ENCODE data around the gene OSTN.

Gene OSTN

DNA sequence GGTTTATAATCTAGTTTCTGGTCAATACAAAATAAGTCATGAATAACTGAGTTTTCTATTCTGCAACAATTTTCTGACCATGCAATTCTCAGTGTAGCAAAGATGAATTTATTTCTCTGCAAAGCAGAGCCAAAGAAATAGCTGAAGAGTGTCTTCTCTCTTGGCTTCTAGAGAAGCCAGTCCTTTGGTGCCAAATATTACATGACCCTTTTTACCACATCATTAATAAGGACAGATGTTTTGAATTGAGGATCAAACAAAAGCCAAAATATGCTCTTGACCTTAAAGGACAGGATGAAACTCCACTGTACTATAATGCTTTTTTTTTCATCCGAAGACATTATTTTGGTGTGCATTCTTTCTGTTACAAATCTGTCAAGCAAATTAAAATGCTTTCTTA lies 40.2 kb upstream of the OSTN start:
- DNase-seq (no peak), ATAC-seq (ENCODE audit: insufficient read depth, low read depth) (no peak)
- Histone ChIP-seq H3K27ac (ENCODE audit: low read length) (no peak overlapping the region), H3K4me3 (ENCODE audit: low read depth in 1 of 2, low read length in 2 of 2) (no peak overlapping the region), H3K4me1 (ENCODE audit: insufficient read depth, low read length) (no peaks in the 10 kb centered on the region), H3K4me2 (ENCODE audit: insufficient read depth, low read length) (no peak overlapping the region), H4K20me1 (ENCODE audit: insufficient read depth, low read length) (no peaks in the 10 kb centered on the region), H3K36me3 (ENCODE audit: insufficient read depth, low read length) (no peaks in the 10 kb centered on the region), H2AFZ (ENCODE audit: low read depth, low read length) (no peak overlapping the region), H3K9me3 (ENCODE audit: insufficient read depth, low read length, severe bottlenecking) (no peaks in the 10 kb centered on the region), H3K9ac (ENCODE audit: low read depth, low read length) (no peak overlapping the region), H3K79me2 (ENCODE audit: insufficient read depth, low read length) (no peaks in the 10 kb centered on the region), H3K27me3 (ENCODE audit: insufficient read depth, low read length, poor library complexity) (no peaks in the 10 kb centered on the region)
- TF ChIP-seq EZH2 (IDR thresholded peaks at IDR 0.05; ENCODE audit: borderline replicate concordance, low read depth, low read length, severe bottlenecking): no peak
- TF ChIP-seq, protein P1, sequence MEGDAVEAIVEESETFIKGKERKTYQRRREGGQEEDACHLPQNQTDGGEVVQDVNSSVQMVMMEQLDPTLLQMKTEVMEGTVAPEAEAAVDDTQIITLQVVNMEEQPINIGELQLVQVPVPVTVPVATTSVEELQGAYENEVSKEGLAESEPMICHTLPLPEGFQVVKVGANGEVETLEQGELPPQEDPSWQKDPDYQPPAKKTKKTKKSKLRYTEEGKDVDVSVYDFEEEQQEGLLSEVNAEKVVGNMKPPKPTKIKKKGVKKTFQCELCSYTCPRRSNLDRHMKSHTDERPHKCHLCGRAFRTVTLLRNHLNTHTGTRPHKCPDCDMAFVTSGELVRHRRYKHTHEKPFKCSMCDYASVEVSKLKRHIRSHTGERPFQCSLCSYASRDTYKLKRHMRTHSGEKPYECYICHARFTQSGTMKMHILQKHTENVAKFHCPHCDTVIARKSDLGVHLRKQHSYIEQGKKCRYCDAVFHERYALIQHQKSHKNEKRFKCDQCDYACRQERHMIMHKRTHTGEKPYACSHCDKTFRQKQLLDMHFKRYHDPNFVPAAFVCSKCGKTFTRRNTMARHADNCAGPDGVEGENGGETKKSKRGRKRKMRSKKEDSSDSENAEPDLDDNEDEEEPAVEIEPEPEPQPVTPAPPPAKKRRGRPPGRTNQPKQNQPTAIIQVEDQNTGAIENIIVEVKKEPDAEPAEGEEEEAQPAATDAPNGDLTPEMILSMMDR (IDR thresholded peaks at IDR 0.05; ENCODE audit: borderline replicate concordance, extremely low read depth, low read length, poor library complexity, severe bottlenecking): no peak

DNA sequence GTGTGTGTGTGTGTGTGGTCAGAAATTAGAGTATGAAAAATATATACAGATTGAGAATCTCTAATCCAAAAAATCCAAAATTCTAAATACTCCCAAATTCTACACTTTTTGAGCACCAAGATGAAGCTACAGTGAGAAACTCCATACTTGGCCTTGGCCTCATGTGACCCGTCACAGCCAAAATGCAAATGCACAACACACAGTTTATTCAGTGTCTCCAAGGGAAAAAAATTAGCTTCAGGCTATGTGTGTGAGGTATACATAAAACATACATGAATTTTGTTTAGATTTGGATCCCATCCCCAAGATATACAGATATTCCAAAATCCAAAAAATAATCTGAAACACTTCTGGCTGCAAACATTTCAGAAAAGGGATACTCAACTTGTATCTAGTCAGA lies 33.2 kb upstream of the OSTN start:
- H3K27me3 ChIP-seq (ENCODE audit: insufficient read depth, low read length, poor library complexity): no peaks in the 10 kb centered on the region
- H3K4me1 ChIP-seq (ENCODE audit: insufficient read depth, low read length): no peaks in the 10 kb centered on the region
- H3K36me3 ChIP-seq (ENCODE audit: insufficient read depth, low read length): no peaks in the 10 kb centered on the region
- TF ChIP-seq EZH2 (IDR thresholded peaks at IDR 0.05; ENCODE audit: borderline replicate concordance, low read depth, low read length, severe bottlenecking): no peak
- TF ChIP-seq, protein P1 (IDR thresholded peaks at IDR 0.05; ENCODE audit: borderline replicate concordance, extremely low read depth, low read length, poor library complexity, severe bottlenecking): no peak
- H3K27ac ChIP-seq (ENCODE audit: low read length): no peak overlapping the region
- ATAC-seq (ENCODE audit: insufficient read depth, low read depth) (no peak), DNase-seq (no peak)
- no peaks in the 10 kb centered on the region for H3K79me2 ChIP-seq (ENCODE audit: insufficient read depth, low read length)
- H4K20me1 ChIP-seq (ENCODE audit: insufficient read depth, low read length): no peaks in the 10 kb centered on the region
- no peak overlapping the region for H3K4me2 ChIP-seq (ENCODE audit: insufficient read depth, low read length)
- no peak overlapping the region for H2AFZ ChIP-seq (ENCODE audit: low read depth, low read length)
- no peaks in the 10 kb centered on the region for H3K9me3 ChIP-seq (ENCODE audit: insufficient read depth, low read length, severe bottlenecking)
- H3K4me3 ChIP-seq (ENCODE audit: low read depth in 1 of 2, low read length in 2 of 2): no peak overlapping the region
- H3K9ac ChIP-seq (ENCODE audit: low read depth, low read length): no peak overlapping the region

DNA sequence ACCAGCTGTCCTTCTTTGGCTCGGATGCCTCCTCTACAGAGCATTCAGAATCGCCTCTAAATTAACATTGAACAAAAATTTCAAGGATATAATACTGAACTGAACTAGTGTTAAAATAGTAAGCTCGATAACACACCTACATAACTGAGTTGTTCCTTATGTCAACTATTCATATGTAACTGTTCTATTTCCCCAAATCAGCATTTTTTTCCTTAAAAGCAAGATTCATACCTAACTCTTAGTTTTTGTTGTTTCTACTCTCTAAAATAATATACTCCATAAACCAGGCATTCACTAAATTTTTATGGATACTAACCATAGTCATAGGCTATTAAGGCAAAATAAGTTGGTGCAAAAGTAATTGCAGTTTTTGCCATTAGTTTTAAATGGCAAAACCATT lies 32.7 kb upstream of the OSTN start:
- TF ChIP-seq, protein P1 (IDR thresholded peaks at IDR 0.05; ENCODE audit: borderline replicate concordance, extremely low read depth, low read length, poor library complexity, severe bottlenecking): no peak
- TF ChIP-seq EZH2 (IDR thresholded peaks at IDR 0.05; ENCODE audit: borderline replicate concordance, low read depth, low read length, severe bottlenecking): no peak
- Histone ChIP-seq H3K4me2 (ENCODE audit: insufficient read depth, low read length) (no peak overlapping the region), H3K9me3 (ENCODE audit: insufficient read depth, low read length, severe bottlenecking) (no peaks in the 10 kb centered on the region), H3K27me3 (ENCODE audit: insufficient read depth, low read length, poor library complexity) (no peaks in the 10 kb centered on the region), H3K27ac (ENCODE audit: low read length) (no peak overlapping the region), H3K79me2 (ENCODE audit: insufficient read depth, low read length) (no peaks in the 10 kb centered on the region), H3K4me3 (ENCODE audit: low read depth in 1 of 2, low read length in 2 of 2) (no peak overlapping the region), H4K20me1 (ENCODE audit: insufficient read depth, low read length) (no peaks in the 10 kb centered on the region), H3K4me1 (ENCODE audit: insufficient read depth, low read length) (no peaks in the 10 kb centered on the region), H2AFZ (ENCODE audit: low read depth, low read length) (no peak overlapping the region), H3K36me3 (ENCODE audit: insufficient read depth, low read length) (no peaks in the 10 kb centered on the region), H3K9ac (ENCODE audit: low read depth, low read length) (no peak overlapping the region)
- DNase-seq (no peak), ATAC-seq (ENCODE audit: insufficient read depth, low read depth) (no peak)

DNA sequence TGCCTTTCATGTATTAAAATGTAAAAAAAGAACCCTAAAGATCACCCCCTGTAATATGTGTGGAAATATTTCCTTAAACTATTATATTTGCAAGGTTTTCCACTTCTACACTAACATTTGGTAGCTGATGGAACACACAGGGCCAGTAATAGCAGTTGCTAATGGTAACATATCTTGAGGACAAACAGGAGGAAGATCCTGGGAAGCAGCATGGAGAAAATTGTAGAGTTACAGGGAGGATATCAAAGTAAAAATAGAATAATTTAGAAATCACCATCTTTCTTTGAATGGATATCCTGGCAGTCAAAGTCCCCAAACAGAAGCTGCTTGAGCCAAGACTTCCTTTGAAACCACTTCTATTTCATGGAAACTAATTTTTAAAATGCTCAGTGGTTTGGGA lies 29.5 kb upstream of the OSTN start:
- H3K79me2 ChIP-seq (ENCODE audit: insufficient read depth, low read length): no peaks in the 10 kb centered on the region
- H3K4me3 ChIP-seq (ENCODE audit: low read depth in 1 of 2, low read length in 2 of 2): no peak overlapping the region
- H2AFZ ChIP-seq (ENCODE audit: low read depth, low read length): no peak overlapping the region
- H3K9ac ChIP-seq (ENCODE audit: low read depth, low read length): no peak overlapping the region
- H3K27me3 ChIP-seq (ENCODE audit: insufficient read depth, low read length, poor library complexity): no peaks in the 10 kb centered on the region
- ATAC-seq (ENCODE audit: insufficient read depth, low read depth) (no peak), DNase-seq (no peak)
- H3K9me3 ChIP-seq (ENCODE audit: insufficient read depth, low read length, severe bottlenecking): no peaks in the 10 kb centered on the region
- no peak overlapping the region for H3K4me2 ChIP-seq (ENCODE audit: insufficient read depth, low read length)
- no peak for TF ChIP-seq EZH2 (IDR thresholded peaks at IDR 0.05; ENCODE audit: borderline replicate concordance, low read depth, low read length, severe bottlenecking)
- TF ChIP-seq, protein P1 (IDR thresholded peaks at IDR 0.05; ENCODE audit: borderline replicate concordance, extremely low read depth, low read length, poor library complexity, severe bottlenecking): no peak
- H4K20me1 ChIP-seq (ENCODE audit: insufficient read depth, low read length): no peaks in the 10 kb centered on the region
- no peak overlapping the region for H3K27ac ChIP-seq (ENCODE audit: low read length)
- H3K36me3 ChIP-seq (ENCODE audit: insufficient read depth, low read length): no peaks in the 10 kb centered on the region
- H3K4me1 ChIP-seq (ENCODE audit: insufficient read depth, low read length): no peaks in the 10 kb centered on the region
